Measurements from ENCODE around the gene SESN1. TPM values are rescaled to one million over a fixed set of nuclear protein-coding genes. Genes with fewer than 3 reads are reported as not detected.

Gene SESN1
- total and polyA plus RNA-seq, 2 donors (not counting 1 experiment from before 2014, with no cell fraction given) = 16.2 to 28.6 TPM

- no peaks in the 10 kb centered on the region for H3K27me3 Mint-ChIP-seq
- H3K4me3 Mint-ChIP-seq = no peak overlapping the region
- no peaks in the 10 kb centered on the region for H3K9me3 Mint-ChIP-seq (ENCODE audit: insufficient read depth)
- CTCF ChIA-PET = interaction anchor here (1.4 to 4.3 kb wide), 2 partner anchors 58 to 474 kb away, joined by 7 to 22 read pairs; no protein-coding TSS in a partner anchor
- H3K27me3 ChIP-seq (replicated peaks in 1 of 4; ENCODE audit: control extremely low read depth in 1 of 4, control insufficient read depth in 3 of 4, insufficient read depth in 4 of 4, low read length in 3 of 4) = no peaks in the 10 kb centered on the region
- peaks cover 14% of the 10 kb centered on the region for H3K79me2 ChIP-seq (ENCODE audit: control insufficient read depth, insufficient read depth, low read length)
- intact Hi-C loops (cut with micrococcal nuclease) = no loop called here
- peak overlapping the region; percentile 9 to 81 for H3K27ac ChIP-seq (ENCODE audit: low read length in 2 of 2)
- H3K36me3 ChIP-seq (replicated peaks in 1 of 2; ENCODE audit: control extremely low read depth in 1 of 2, control insufficient read depth in 1 of 2, extremely low read depth in 1 of 2, insufficient read depth in 2 of 2, low read length in 1 of 2) = no peaks in the 10 kb centered on the region
- DNase-seq (no peak), ATAC-seq (ENCODE audit: low read depth) (no peak)
- peaks cover 47% of the 10 kb centered on the region for H3K4me1 Mint-ChIP-seq
- peaks cover 38 to 58% of the 10 kb centered on the region in 2 donors for H3K4me1 ChIP-seq (ENCODE audit: control insufficient read depth in 2 of 2, insufficient read depth in 2 of 2, low read length in 2 of 2)
- H3K4me2 ChIP-seq (replicated peaks; ENCODE audit: low read depth, low read length, poor library complexity, severe bottlenecking) = no peak overlapping the region
- H3K4me3 ChIP-seq (ENCODE audit: control extremely low read depth in 1 of 5, extremely low read depth in 1 of 5, insufficient read depth in 1 of 5, low read depth in 2 of 5, low read length in 4 of 5) = no peak overlapping the region
- POLR2A ChIA-PET = no interaction called here
- peak overlapping the region; percentile 54 for H3K27ac Mint-ChIP-seq
- no peaks in the 10 kb centered on the region for H3K9me3 ChIP-seq (ENCODE audit: control extremely low read depth in 1 of 3, control insufficient read depth in 2 of 3, insufficient read depth in 1 of 3, low read length in 2 of 3)
- no peaks in the 10 kb centered on the region for H4K20me1 ChIP-seq (ENCODE audit: control insufficient read depth, insufficient read depth, low read length, poor library complexity, severe bottlenecking)
- TF ChIP-seq CTCF (IDR thresholded peaks at IDR 0.05) (no peak), EZH2 (IDR thresholded peaks at IDR 0.05; ENCODE audit: borderline replicate concordance, insufficient read depth, low read depth, low read length, poor library complexity, severe bottlenecking) (no peak)
- no peak overlapping the region for H3K9ac ChIP-seq (ENCODE audit: low read length)
- peak overlapping the region; percentile 1 for H2AFZ ChIP-seq (ENCODE audit: insufficient read depth, low read depth, low read length, poor library complexity, severe bottlenecking)
Measured at GRCh38 chr6:109015176-109015575, 79.5 kb downstream of the SESN1 start.

GRCh38 chr6:109014606-109015005 lies 80.0 kb downstream of the SESN1 start:
- ChIA-PET POLR2A (no interaction called here), CTCF (interaction anchor here (1.4 to 4.3 kb wide), 2 partner anchors 59 to 473 kb away, joined by 7 to 22 read pairs; no protein-coding TSS in a partner anchor)
- DNase-seq (no peak), ATAC-seq (ENCODE audit: low read depth) (no peak)
- H3K4me3 Mint-ChIP-seq = peak overlapping the region; percentile 50
- Histone ChIP-seq H3K9me3 (ENCODE audit: control extremely low read depth in 1 of 3, control insufficient read depth in 2 of 3, insufficient read depth in 1 of 3, low read length in 2 of 3) (no peaks in the 10 kb centered on the region), H3K9ac (ENCODE audit: low read length) (no peak overlapping the region), H3K4me2 (replicated peaks; ENCODE audit: low read depth, low read length, poor library complexity, severe bottlenecking) (peak overlapping the region; percentile 58), H2AFZ (ENCODE audit: insufficient read depth, low read depth, low read length, poor library complexity, severe bottlenecking) (peak overlapping the region; percentile 1), H3K4me3 (ENCODE audit: control extremely low read depth in 1 of 5, extremely low read depth in 1 of 5, insufficient read depth in 1 of 5, low read depth in 2 of 5, low read length in 4 of 5) (no peak overlapping the region), H3K27me3 (replicated peaks in 1 of 4; ENCODE audit: control extremely low read depth in 1 of 4, control insufficient read depth in 3 of 4, insufficient read depth in 4 of 4, low read length in 3 of 4) (no peaks in the 10 kb centered on the region), H3K36me3 (replicated peaks in 1 of 2; ENCODE audit: control extremely low read depth in 1 of 2, control insufficient read depth in 1 of 2, extremely low read depth in 1 of 2, insufficient read depth in 2 of 2, low read length in 1 of 2) (no peaks in the 10 kb centered on the region), H3K79me2 (ENCODE audit: control insufficient read depth, insufficient read depth, low read length) (peaks cover 19% of the 10 kb centered on the region), H3K27ac (ENCODE audit: low read length in 2 of 2) (peak overlapping the region; percentile 9 to 81), H4K20me1 (ENCODE audit: control insufficient read depth, insufficient read depth, low read length, poor library complexity, severe bottlenecking) (no peaks in the 10 kb centered on the region), H3K4me1 (ENCODE audit: control insufficient read depth in 2 of 2, insufficient read depth in 2 of 2, low read length in 2 of 2) (peaks cover 39 to 54% of the 10 kb centered on the region in 2 donors)
- intact Hi-C loops (cut with micrococcal nuclease) = loop anchor here (5.0 kb wide), 1 partner anchor 38 kb away; no protein-coding TSS in a partner anchor
- peaks cover 49% of the 10 kb centered on the region for H3K4me1 Mint-ChIP-seq
- no peaks in the 10 kb centered on the region for H3K27me3 Mint-ChIP-seq
- no peak for TF ChIP-seq EZH2 (IDR thresholded peaks at IDR 0.05; ENCODE audit: borderline replicate concordance, insufficient read depth, low read depth, low read length, poor library complexity, severe bottlenecking)
- TF ChIP-seq CTCF (IDR thresholded peaks at IDR 0.05) = no peak
- no CpG with 5 or more reads among the region's 2 CpGs for WGBS (ENCODE audit: insufficient coverage)
- H3K9me3 Mint-ChIP-seq (ENCODE audit: insufficient read depth) = no peaks in the 10 kb centered on the region
- peak overlapping the region; percentile 81 for H3K27ac Mint-ChIP-seq
